ENCODE results near the gene PROSER1.

DNA sequence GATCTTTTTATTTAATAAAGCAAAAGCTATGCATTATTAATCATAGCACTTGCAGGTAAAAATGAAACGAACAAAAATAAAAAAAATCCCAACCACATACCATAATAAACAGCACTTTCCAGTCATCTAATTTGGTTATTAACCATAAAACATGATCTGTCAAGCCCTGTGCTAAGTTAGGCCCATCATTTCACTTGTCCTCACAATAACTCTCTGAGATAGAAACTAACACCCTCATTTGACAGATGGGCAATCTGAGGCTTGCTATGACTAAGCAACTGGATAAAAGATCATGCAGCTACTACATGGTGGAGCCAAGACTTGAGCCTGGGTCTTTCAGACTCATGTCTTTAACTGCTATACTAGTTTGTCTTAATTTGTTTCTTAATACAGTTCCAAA is 21.8 kb downstream of the PROSER1 start:
- TF ChIP-seq, protein P1, sequence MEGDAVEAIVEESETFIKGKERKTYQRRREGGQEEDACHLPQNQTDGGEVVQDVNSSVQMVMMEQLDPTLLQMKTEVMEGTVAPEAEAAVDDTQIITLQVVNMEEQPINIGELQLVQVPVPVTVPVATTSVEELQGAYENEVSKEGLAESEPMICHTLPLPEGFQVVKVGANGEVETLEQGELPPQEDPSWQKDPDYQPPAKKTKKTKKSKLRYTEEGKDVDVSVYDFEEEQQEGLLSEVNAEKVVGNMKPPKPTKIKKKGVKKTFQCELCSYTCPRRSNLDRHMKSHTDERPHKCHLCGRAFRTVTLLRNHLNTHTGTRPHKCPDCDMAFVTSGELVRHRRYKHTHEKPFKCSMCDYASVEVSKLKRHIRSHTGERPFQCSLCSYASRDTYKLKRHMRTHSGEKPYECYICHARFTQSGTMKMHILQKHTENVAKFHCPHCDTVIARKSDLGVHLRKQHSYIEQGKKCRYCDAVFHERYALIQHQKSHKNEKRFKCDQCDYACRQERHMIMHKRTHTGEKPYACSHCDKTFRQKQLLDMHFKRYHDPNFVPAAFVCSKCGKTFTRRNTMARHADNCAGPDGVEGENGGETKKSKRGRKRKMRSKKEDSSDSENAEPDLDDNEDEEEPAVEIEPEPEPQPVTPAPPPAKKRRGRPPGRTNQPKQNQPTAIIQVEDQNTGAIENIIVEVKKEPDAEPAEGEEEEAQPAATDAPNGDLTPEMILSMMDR (IDR thresholded peaks at IDR 0.05), result no peak
- TF ChIP-seq POLR2A (IDR thresholded peaks at IDR 0.05), result no peak

All from testis (tissue), 2 donors.